GM04504 (cell line): ENCODE measurements around the gene LOX.

Experiments used
- DNase-seq: peaks from one replicate; pipeline ENCODE4 v3.0.0-alpha.2; 2012; ENCODE audit warnings: low read depth

LOX gene, protein sequence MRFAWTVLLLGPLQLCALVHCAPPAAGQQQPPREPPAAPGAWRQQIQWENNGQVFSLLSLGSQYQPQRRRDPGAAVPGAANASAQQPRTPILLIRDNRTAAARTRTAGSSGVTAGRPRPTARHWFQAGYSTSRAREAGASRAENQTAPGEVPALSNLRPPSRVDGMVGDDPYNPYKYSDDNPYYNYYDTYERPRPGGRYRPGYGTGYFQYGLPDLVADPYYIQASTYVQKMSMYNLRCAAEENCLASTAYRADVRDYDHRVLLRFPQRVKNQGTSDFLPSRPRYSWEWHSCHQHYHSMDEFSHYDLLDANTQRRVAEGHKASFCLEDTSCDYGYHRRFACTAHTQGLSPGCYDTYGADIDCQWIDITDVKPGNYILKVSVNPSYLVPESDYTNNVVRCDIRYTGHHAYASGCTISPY

DNA sequence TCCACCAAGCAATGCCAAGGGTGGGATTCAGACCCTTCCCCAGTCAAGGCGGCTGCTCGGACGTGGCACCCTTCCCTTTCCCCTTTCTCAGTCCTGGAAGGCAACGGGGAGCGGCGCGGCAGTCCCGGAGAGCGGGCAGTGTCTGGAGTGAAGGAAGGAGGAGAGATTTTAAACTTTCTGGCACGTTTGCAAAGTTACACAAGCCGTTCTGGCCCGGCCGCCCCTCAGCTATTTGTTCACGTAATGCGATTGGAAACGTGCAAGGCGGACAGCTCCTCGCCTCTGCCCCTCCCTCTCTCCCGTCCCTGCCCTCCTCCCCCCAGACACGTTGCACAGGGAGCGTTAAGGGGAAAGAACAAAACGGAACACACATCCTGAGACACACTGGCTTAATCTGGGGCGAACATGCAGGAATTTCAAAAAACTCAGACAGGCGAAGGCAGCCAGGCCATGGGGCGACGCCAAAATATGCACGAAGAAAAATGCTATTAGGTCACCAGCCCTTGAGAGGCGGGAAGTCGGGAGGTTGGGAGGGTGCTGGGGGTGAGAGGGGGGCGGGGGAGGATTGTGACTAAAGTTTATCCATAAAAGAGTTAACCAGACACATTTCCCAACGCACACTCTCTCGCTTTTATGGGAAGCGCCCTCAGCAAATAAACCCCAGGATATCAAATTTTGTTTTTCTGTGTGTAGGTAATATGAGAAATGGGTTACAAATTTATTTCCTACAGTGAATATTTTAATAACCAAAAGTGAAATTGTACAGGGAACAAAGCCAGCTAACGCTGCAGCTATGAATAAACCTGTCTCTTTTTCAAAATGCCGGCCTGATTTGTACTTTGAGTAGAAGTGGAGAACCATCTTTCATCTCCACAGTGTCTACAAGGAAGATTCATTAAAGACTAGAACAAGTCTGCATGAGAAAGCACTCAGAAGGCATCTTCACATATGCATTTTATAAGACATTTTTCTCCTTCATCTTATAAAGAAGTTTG lies at the start of gene LOX:
Gene LOX (minus strand): TSS at position 144 of the 995 bp plus-strand sequence. CDS start 274 bp downstream, outside the sequence.
- DNase-seq = peak; percentile 98

DNA sequence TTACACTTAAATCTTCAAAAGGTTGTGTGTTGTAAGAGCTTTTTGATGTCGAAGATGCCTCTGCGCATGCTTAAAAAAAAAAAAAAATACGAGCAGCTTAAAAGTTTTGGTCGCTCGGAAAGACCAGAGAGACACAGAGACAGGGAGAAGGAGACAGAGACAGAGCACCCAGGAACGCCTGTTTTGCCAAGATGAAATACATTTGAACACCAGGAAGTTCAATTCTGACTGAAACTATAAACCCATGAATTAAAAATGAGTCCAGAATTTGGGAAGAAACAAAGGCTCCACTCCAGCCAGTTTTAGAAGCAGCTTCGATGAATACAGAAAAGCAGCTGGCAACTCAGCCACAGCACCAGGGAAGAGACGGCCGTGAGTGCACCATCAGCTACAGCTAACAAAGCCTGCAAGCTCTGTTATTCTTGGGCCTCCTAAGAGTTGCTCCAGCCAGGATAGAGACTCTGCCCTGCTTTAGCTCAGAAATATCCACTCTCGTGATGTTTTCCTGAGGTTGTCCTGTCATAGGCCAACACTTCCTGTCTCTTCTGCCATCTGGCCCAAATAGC lies 48.8 kb upstream of the LOX start:
- DNase-seq = peak; percentile 24

DNA sequence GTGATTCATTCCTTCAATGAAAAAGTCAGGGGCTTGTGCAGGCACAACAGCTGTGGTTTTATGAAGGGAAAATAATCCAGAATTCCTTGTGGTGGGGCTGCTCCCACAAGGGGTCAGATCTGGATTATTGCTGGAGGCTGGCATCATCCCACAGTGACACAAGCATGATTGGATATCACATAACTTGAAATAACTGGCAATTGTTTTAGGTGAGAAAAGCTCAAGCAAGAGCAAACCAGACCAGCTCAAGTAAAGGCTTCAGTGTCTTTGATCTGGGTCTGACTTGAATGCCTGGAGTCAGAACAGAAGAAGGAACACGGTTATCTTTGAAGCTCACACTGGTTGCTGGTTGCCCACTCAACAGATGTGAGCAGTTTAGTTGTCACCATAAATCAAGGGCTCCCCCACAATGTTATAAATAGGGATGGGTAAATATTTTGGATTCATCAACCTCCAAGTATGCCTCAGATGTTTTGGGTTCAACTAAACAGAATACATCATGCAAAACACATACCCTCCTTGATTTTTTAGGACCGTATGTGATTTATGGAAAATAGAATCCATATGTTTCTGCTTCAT lies 48.2 kb upstream of the LOX start:
- peak; percentile 62 for DNase-seq

DNA sequence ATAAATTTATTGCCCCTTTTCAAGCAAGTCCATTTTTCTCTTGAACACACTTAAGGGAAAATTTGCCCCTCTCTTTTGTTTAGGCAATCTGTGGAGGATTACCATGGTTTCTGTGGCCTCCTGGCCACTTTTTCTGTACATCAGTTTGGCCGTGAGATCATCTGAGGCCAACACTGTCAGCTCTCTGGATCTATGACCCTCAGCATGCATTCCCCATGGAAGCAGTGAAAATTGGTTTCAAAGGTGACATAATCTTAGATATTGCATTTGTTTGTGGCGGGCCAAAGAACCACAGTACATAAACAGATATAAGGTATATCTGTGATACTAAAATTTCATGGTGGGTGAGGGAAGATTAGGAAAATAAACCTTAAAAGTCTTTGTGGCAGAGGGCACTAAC lies 46.7 kb upstream of the LOX start:
- no peak for DNase-seq

DNA sequence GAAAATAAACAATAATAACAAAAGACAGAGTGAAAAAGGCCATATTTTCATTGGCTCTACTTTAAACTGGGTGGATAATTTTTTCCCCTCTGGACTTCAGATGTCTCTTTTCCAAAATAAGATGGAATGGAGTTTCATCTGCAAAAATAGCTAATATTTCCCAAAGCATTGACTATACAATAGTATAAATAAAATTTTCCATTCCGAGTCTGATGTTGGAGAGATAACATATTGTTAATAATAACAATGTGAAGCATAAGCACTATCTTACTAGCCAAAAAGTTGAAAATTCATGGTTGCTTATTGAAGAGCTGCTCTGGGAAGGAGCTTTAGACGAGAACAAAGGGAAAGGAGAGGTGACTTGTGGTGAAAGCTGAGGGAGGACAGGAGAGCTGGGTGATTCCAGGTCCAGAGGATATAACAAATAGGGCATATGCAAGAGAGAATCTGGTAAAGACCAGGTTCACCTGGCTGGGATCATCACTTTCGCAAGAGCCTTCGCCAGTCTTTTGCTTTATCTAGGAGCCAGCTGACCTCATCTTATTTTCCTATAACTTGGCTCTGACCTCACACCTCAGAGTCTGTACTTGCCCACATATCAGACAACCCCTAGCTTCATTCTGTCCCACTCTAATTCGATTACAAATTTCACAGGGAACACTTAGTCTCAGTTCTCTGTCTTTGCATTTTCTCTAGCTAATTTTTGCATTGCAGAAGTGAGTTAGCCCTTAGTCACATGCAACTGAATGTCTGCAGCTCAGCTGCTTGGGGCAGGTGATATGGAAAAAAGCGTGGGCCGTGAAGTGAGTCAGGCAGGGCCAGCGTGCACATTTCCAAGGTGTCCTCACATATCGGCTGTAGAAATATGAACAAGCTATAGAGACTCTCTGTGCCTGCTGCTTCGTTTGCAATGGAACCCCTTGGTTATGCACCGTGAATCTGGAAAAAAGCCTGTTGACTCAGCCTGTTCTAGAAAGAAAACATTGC lies 43.7 kb upstream of the LOX start:
- no peak for DNase-seq

DNA sequence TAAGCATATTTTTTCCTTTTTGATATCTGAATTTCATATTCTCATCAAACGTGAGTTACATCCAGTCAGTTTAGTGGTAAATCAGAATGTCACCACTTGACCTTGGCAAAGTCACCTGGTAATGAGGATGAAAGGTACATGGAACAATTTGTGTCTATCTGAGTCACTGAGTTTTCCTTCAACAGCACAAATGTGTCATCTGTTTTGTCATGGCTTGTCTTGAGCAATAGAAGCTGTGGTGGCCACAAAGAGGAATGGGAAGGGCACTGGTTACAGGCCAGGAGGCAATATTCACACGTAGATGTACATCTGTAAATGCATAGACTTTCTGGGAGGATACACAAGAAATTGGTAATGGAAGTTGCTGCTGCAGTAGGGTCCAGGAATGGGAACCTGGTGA lies 42.9 kb upstream of the LOX start:
- DNase-seq = no peak

DNA sequence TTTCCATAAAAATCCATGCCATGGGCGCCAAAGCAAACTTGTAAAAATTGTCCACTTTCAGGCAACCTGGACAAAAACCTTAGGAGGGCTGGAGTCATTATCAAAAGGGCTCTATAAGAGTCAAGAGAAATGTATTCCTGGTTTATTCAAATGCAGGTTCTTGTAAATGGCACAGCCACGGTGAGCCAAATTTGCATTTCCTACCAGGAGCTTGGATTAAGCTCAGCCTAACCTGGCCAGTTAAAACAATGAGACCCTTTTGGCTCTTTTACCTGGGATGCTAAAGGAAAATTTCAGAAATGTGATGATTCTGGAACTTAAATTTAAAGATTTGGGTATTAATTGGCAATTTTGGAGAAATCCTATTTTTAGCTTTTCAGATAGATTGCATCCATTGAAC lies 42.4 kb upstream of the LOX start:
- DNase-seq = no peak

DNA sequence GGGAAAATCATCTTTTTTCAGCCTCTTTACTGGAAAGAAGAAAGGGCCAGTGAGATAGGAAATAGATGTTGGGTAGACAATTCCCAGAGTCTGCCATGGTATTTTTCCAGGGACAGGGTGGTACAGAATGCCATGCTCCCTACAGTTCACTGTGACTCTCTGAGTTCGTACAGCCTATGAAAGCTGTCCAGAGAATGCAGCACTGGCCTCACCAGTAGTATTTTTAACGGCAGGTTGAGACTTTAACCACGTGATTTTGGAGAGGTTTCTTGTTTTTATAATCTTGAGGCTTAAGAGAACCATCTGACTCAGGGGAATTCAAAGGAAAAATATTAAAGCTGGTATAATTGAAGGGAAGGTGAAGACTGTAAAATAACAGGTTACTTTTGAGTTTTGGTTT lies 41.1 kb upstream of the LOX start:
- DNase-seq = no peak

DNA sequence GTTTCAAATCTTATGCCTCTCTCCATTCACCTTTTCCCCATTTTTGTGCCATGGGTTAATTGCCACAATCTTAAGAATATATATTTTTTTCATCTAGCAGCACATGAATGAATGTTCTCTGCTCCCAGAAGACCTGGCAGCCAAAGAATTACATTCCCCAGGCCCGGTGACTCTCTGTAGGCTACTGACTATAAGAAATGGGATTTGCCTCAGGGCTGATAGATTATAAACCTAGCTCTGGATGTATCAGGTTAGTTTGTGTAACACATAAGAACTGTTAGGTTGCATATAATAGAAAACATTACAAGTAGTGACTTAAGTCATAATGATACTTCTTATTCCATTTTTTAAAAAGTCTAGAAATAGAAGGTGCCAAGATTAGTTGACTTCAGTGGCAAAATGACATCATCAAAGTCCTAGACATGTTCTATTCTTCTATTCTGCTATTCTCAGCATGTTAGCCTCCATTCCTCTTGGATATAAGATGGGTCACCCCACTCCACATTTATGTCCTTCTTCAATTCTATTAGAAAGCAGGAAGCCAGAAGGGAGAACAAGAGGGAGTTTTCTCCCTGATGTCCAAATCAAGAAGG lies 40.4 kb upstream of the LOX start:
- DNase-seq = no peak

DNA sequence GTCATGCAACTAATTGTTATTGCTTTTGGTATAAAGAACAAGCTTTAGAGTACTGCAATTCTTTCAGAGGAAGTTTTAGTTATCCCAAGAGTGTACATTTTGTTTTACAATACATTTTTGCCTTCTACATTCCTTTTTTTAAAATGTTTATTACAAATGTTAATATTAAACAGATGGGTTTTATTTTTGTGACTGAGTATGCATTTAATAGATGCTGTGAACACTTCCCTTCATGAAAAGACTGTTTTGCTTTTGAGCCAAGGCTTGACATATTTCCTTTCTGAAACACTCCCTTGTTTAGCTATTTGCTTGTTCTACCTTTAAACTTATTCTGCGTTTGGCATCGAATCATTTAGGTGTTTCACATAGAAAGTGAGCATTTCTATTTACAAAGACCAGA lies 36.4 kb upstream of the LOX start:
- DNase-seq = no peak

DNA sequence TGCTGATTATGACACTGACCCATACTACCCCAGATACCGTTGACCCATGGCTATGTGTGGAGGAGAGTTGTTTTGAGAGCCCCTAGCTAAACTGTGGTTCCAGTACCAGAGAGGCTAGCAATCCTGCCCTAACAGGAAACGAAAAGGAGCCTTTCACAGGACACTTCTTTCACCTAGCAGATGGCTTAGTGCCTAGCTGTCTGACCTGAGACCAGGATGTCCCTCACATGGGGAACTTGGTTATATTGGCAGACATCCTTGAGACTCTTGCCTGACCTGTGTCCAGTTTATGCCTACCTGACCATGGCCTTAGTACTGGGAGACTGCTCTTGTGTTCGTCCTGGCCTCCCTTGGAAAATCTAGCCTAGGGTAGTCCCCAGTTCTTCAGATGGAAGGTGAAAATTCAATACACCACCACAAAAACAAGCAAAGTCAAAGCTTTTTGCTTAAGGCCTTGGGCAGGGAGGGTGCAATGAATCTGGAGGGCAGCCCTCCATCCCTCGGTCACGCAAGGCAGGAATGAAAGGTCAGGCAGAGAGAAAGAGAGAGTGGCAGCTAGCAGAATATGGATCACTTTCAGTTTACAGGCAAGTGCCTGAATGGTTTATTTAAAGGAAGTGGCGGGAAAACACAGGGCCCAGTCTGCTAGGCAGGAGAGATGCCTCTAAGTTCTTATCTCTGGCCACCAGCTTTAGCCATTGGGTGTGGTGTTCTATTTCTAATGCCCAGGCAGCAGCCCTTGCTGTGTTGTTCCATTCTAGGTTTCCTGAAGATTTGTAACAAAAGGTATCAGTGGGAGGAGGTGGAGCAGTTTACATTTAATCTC lies 34.9 kb upstream of the LOX start:
- no peak for DNase-seq

DNA sequence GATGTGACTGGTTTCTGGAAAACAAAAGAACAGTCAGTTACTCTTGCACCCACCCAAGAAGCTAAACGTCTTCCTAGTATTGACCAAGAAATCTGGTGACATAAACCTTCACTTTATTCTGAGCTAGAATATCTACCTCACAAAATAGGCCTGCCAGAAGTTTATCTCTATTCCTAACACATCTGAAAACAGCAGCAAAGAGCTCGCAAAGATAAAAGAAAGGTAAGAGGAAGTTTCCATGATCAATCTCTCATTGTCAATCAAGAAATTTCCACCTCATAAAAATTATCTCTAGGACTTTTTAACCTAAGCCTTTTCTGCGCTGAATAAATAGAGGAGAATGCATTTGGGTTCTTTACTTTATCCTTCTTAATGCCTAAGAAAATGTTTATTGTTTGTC lies 34.0 kb upstream of the LOX start:
- no peak for DNase-seq

DNA sequence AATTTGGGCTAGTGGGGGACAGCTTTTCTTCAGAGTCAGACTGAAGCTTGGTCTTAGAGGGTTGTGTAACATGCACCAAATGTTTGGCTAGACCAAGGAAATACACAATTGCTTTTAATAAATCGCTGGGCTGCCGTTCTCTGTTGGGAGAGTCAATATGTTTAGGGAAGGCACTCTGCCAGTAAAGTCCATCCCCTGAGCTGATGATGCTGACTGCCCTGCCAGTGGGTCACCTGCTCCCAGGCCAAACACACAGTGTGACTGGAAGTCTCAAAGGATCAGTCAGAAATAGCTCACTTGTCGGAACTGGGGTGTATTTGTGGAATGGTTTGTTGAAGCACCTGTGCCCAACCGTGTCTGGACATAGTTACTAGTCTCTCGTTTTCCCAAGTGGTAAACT lies 33.4 kb upstream of the LOX start:
- no peak for DNase-seq

DNA sequence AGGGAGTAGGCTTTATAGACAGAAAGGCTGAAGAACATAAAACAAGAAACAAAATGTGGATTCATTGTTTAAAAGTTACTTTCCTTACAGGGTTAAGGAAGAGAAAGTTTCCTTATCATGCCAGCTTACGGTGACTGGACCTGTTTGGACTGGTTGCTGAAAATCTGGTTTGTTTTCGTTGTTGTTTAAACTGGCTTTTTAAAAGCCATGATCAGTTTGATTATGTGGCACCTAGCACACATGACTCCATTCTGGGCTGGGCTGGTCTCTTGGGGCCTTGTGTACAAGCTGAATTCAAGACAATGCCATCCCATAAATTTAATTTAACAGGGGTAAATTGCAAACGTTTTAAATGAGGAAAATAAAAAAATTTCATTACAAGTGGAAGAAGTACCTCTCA lies 32.9 kb upstream of the LOX start:
- DNase-seq = no peak

DNA sequence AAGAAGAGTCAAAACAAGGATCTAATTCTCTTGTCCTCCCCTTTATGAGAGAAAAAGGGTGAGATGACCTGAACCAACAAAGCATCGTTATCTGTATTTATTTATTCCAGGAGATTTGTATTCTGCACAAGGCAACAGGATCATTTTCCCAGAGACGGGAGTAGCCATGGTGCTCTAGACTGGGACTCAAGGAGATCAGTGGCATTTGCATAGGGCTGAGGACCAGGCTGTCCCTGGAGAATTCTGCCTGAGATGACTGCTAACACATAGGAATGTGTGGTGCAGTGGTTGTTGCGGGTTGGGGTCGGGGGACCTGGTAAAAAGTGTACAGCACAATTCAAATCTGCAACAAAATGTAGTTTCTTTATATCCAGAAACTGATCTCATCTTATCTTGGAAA lies 29.0 kb upstream of the LOX start:
- DNase-seq = no peak

DNA sequence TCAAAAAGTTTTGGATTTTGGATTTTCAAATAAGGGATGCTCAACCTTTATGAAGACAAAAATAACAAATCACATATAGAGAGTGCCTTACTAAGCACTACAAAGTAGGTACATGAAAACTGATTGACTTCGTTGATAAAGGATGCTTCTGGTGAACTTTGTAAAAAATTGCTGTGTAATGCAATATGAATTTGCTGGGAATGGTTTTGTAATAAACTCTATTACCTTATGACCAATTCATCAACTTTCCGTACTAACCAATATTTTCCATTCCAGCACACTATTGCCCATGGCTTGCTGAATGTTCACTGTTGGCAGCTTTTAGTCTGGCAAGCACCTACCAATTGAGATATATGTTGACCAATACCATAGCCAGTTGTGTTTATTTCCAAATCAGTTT lies 27.9 kb upstream of the LOX start:
- no peak for DNase-seq

DNA sequence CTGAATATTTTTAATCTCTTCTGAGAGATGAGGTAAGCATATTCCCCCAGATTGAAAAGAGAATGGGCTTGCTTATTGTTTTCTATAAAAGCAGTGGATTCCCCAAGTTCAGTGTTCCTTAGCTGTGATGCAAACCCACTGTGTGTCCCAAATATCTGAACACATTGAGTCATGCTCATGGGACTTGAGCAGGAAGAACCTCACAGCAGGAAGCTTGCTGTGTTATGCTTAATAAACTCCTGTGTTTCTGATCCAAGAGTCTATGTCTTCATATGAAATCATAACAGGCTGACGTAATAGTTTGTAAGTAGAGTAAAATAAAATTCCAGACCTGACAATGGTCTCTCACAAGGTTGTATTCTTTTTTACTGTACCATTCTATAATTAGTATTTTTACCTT lies 24.8 kb upstream of the LOX start:
- peak; percentile 26 for DNase-seq

DNA sequence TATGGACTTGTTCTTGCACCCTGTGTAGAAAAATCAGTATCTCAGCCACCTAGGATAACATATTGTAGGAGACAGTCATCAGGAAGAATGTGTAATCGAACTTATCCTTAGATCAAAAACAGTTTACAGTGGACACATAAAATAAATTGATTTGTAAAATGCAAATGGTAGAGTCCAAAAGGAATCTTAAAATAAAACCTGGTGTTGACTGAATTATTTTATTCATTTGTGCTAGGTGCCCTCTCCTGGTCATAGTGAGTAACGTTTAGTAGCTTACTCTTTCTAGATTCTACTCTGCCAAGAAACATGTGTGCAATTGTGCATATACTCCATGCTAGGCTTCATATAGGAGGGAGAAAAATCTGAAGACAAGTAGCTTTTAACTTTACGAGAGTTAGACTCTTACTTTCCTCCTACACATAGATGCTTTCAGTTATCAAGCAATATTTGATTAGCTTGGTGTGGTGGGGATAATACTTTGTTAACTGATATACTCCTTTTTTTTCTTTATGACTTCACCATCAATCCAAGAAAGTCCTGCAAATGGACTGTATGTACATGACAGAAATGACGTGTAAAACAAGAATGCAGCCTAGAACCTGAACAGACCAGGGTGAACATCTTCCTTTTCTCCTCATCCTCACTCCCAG lies 23.7 kb upstream of the LOX start:
- peak; percentile 27 for DNase-seq

DNA sequence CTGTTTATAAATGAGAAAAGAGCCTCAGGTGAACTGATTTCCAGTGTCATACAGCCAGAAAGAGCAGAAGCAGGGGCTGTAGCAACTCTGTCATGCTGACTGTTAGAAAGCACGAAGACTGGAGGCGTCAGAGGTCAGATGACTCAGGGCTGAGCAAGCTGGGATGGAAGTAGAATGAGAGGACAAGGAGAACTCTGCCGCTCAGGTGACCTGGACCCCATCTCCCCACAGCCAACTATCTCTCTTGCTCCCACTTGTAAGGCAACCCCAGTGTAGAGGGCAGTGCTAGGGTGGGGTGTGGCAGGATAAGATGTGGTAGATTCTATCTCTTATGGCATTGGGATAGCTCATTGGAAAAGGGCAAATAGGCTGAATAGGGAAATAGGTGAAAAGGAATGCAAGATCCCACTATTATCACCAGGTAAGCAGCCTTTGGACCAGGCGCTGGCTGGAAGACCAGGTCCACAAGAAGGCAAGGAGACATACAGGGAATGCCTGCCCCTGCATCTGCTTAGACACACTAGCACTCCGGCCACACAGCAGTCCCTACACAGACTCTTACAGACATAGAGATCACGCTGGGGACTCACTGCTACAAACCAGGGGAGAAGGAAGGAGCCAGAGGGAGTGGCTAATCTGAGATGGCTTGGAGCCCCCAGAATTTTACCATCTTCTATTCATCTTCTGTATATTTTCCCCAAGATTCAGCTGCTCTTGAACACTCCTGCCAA lies 21.2 kb upstream of the LOX start:
- peak; percentile 44 for DNase-seq
